HG03520 (cell line): ENCODE measurements around the gene RPTN.
"Not testable (repeated sequence)": the region's sequence is repeated elsewhere in the genome, so short reads cannot be mapped to it uniquely, and the experiment has no call there.

ENCODE experiments used
- ATAC-seq: cut with Tn5 transposase; IDR thresholded peaks from one replicate; pipeline ENCODE4 v1.9.1; 2021; ENCODE audit warnings: mild to moderate bottlenecking, moderate library complexity; ENCODE audit not compliant: unreplicated experiment

Gene RPTN

GRCh38 chr1:152166966-152167365 lies 7.9 kb upstream of the RPTN start:
- ATAC-seq = no peak

- no peak for ATAC-seq
Measured at GRCh38 chr1:152165286-152166077, 6.5 kb upstream of the RPTN start.

GRCh38 chr1:152164517-152165136 lies 5.6 kb upstream of the RPTN start:
- ATAC-seq = no peak

GRCh38 chr1:152162792-152163463 lies 3.9 kb upstream of the RPTN start:
- no peak for ATAC-seq

DNA sequence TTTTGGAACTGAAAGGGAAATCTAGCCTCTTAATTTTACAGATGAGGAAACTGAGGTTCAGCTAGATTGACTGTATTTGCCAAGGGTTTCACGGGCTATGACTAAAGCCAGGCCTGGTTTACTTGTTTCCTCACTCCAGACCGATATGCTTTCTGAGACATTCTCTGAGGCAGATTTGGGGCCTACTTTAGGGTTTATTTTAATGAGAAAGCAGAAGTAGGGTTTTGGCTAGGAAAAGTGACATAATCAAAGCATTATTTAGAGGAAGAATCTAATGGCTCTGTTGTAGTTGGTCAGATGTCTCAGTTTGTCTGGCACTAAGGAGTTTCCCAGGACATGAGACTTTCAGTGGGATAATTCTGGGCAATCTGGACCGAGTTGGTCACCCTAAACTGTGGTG lies 1.5 kb upstream of the RPTN start:
- ATAC-seq = no peak

DNA sequence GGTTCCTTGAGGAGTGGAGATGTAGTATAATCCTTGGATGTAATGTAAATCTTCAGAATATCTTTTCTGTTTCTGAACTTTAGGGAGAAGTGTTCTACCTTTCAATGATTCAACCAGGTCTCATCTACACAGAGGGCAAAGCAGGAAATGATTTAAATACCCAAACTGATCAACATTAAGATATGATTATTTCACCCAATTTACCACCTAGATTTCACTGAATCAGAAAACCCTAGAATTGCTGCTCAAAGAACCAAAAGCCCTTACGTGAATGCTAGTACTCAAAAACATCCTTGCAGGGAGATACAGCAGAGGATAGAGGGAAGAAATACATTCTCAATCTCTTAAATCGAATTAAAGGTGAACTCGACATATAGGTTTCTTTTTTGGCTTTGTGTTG lies 5.0 kb downstream of the RPTN start:
- ATAC-seq = no peak

GRCh38 chr1:152151646-152152045 lies 7.4 kb downstream of the RPTN start:
- no peak for ATAC-seq

DNA sequence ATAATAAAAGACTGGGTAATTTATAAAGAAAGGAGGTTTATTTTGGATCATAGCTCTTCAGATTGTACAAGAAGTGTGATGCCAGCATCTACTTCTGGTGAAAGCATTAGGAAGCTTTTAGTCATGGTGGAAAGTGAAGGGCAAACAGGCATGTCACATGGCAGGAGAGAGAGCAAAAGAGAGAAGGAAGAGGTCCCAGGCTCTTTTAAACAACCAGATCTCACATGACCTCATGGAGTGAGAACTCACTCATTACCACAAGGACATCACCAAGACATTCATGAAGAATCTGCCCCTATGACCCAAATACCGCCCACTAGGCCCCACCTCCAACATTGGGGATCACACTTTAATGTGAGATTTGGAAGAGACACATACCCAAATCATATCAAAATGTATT lies 10.0 kb downstream of the RPTN start:
- no peak for ATAC-seq

DNA sequence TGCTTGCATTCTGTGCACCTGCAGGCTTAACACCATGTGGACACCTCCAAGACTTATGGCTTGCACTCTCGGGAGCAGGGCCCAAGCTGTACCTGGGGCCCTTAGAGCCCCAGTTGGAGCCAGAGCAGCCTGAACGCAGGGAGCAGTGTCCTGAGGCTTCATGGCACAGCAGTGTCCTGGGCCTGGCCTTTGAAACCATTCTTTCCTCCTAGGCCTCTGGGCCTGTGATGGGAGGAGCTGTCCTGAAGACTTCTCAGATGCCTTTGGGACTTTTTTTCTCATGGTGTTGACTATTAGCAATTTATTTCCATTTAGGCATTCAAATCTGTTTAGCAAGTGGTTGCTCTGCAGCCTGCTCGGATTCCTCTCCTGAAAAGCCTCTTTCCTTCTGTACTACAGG lies 11.0 kb downstream of the RPTN start:
- ATAC-seq = no peak

DNA sequence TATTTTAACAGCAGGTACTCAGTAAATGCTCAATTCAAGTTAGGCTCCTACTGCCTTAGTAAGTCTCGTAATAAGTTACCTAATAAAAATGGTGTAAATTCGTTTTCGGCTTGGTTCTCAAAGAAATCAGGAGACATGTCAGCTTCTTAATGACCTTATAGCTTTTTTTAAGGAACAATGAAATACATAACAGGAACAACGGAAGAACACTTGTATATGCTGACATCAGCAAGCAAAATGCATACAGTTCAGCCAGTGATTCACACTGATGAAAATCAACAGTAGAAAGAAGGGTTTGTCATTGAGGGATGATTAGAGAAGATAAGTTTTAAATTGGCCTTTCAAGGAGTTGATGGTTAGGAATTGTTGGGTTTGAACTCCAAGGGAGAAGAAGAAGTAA lies 13.3 kb downstream of the RPTN start:
- no peak for ATAC-seq

- not testable (repeated sequence) for ATAC-seq
Measured at GRCh38 chr1:152144674-152145183, 14.3 kb downstream of the RPTN start.

- ATAC-seq = peak; percentile 65
Measured at GRCh38 chr1:152143150-152143887, 15.7 kb downstream of the RPTN start.

- ATAC-seq = no peak
Measured at GRCh38 chr1:152141971-152142584, 16.9 kb downstream of the RPTN start.

GRCh38 chr1:152137215-152137614 lies 21.8 kb downstream of the RPTN start:
- ATAC-seq = no peak

DNA sequence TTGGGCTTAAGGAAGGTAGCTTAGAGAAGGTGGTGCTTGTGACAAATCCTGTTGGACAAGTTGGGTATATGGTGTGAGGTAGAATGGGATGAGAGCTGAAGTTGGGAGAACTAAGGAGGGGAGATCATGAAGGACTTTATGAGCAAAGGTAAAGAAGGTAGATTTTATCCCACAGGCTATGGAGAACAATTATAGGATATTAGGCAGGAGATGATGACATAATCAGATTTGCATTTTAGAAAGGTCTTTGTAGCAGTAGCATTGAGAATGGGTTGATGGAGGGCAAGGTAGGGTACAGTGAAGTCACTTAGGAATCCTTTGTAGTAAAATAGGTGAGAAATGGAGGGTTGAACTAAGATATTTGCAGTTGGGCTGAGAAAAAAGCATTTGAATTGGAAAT lies 28.8 kb downstream of the RPTN start:
- no peak for ATAC-seq

- no peak for ATAC-seq
Measured at GRCh38 chr1:152127673-152128072, 31.4 kb downstream of the RPTN start.

DNA sequence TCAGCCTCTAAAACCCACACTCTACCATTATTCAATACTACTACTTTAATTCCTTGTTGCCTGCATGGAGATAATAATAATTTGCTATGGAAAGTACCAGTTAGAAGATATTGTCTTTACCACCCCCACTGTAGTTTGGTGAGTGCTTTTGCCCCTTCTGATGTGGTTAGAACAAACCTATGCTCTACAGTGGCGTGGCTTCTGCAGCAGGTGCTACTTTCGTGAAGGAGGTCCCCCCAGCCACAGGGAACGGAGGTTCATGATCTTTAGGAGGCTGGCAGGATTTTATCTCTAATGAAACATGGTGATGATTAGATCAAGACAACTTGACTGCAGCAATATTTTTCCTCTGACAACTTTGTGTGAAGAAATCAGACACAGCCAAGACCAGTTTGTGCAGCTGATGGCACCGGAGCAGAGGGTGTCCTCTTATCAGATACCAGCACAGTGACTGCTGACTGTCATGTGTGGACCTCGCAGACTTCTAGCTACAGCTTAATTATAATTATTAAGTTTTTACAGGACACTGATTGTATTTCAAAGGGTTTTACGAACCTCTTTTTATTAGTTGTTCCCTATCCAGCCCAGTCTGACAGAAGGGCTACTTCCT lies 33.1 kb downstream of the RPTN start:
- no peak for ATAC-seq

DNA sequence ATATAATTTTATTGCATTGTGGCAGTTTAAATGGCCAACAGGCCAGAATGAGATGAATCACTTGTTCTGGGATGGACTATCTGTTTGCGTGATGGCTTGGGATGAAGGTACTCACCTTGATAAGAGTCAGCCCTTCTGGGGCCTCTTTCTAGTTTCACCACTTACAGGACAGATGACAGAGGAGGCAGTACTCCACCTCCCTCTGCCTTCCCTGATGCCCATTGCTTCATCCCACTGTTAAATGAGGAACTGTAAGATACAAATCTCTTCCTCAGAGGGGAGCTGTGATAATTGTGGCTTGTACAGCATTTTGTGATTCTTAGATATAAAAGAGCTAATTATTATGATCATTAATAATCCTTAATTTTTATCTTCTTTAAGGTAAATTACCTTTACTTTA lies 40.1 kb downstream of the RPTN start:
- ATAC-seq = no peak

DNA sequence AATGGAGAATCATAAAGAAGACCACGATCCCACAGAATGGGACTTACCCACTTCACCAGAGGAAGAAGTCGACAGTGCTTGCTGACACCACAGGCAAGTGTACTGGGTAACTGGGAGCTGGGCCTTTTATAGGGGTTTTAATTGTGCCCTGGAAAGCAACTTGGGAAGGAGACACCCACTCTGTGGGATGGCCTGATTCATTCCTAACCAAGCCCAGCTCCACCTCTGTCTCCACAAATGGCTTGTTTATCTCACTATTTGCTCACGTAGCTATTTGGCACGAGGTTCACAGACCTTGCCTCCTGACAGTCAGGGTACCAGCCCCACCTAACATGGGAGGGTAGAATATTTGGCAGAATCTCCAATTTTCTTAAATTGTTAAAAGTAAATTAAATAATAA lies 43.7 kb downstream of the RPTN start, which contains the start of gene TCHH:
TSS of gene TCHH (minus strand) at position 101 of the 400 bp plus-strand sequence. CDS start 1,364 bp downstream, outside the sequence.
- ATAC-seq = no peak

DNA sequence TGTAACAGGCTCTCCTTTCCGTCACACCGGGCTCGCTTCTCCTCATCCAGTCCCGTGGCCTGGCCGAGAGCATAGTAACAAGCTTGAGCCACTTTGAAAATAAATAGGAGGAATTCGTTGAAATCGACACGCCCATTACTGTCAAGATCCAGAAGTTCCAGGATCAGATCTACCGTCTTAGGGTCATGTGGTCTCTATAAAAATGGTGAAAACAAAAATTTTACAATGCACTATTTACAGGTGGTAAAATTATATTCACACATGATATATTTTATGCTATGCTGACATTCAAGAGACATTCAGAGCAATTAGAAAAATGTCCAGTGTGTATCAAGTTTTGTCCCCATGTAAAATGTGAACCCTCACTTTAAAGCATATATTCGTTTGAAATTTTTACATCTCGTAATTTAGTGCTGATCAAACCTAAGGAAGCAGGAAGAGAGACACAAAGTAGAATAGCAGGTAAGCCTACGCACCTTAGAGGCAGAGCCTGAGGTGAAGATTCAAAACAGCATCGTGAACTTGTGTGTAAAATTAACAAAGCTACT lies 46.1 kb downstream of the RPTN start:
- ATAC-seq = no peak
